Smooth muscle cell (in vitro differentiated cells): ENCODE data around the gene FAM3A. TPM values are rescaled to one million over a fixed set of nuclear protein-coding genes. Genes with fewer than 3 reads are reported as not detected.
"Not testable (repeated sequence)": the region's sequence is repeated elsewhere in the genome, so short reads cannot be mapped to it uniquely, and the experiment has no call there.

Experiments used
- DNase-seq: peaks from one replicate; lab custom pipeline; 2025; ENCODE audit not compliant: unreplicated experiment; lab: John Stamatoyannopoulos, UW
- H2AFZ ChIP-seq: fragments of 200-600 bp; sonication (generic); 2 replicates; pipeline ENCODE4 v1.6.0; 2016; ENCODE audit warnings: antibody characterized with exemption, low read depth, mild to moderate bottlenecking
- H3F3A ChIP-seq: fragments of 200-600 bp; sonication (generic); 2 replicates; pipeline ENCODE4 v1.6.0; 2017; ENCODE audit warnings: antibody characterized with exemption, low read depth
- H3K27ac ChIP-seq: fragments of 200-600 bp; sonication (generic); 2 replicates; pipeline ENCODE4 v1.5.1; 2016; ENCODE audit warnings: low read depth, mild to moderate bottlenecking
- H3K27me3 ChIP-seq: fragments of 200-600 bp; sonication (generic); 2 replicates; pipeline ENCODE4 v1.6.1; 2016; ENCODE audit warnings: low read depth, mild to moderate bottlenecking
- H3K36me3 ChIP-seq: fragments of 200-600 bp; sonication (generic); 2 replicates; pipeline ENCODE4 v1.5.1; 2016; ENCODE audit warnings: low read depth
- H3K4me1 ChIP-seq: fragments of 200-600 bp; sonication (generic); 2 replicates; pipeline ENCODE4 v1.5.1; 2016; ENCODE audit warnings: low read depth
- H3K4me2 ChIP-seq: fragments of 200-600 bp; sonication (generic); 2 replicates; pipeline ENCODE4 v1.6.0; 2016; ENCODE audit warnings: mild to moderate bottlenecking
- H3K4me3 ChIP-seq: fragments of 200-600 bp; sonication (generic); 2 replicates; pipeline ENCODE4 v1.5.1; 2016; ENCODE audit warnings: mild to moderate bottlenecking
- H3K79me2 ChIP-seq: fragments of 200-600 bp; sonication (generic); 2 replicates; pipeline ENCODE4 v1.6.0; 2016; ENCODE audit warnings: low read depth, mild to moderate bottlenecking
- H3K9ac ChIP-seq: fragments of 200-600 bp; sonication (generic); 2 replicates; pipeline ENCODE4 v1.6.0; 2016; ENCODE audit warnings: low read depth
- H3K9me3 ChIP-seq: fragments of 200-600 bp; sonication (generic); replicated peaks from 2 replicates; pipeline ENCODE4 v1.5.1; 2016; ENCODE audit warnings: low read depth
- H4K20me1 ChIP-seq: fragments of 200-600 bp; sonication (generic); 2 replicates; pipeline ENCODE4 v1.6.0; 2016; ENCODE audit warnings: low read depth
- WGBS: methylation state at CpG from one replicate; pipeline ENCODE4 v1.1.7; 2016; ENCODE audit warnings: low lambda C conversion rate; 5-methylcytosine and 5-hydroxymethylcytosine counted together
- polyA plus RNA-seq: library from polyadenylated mRNA; unstranded; fragments of >200 nt; fragmentation: Nextera tagmentation; extraction: Ambion mirVana; gene quantifications from 2 replicates; pipeline ENCODE4 v1.2.1, GENCODE V29; 2016
- total RNA-seq: library from RNA; depleted of rRNA; stranded (reverse); fragments of >200 nt; gene quantifications from 2 replicates; pipeline ENCODE4 v1.2.3, GENCODE V29; 2014
- TF ChIP-seq, protein P1 (sequence below): fragments of 200-600 bp; sonication (generic); IDR thresholded peaks from 2 replicates; pipeline ENCODE4 v1.5.1; 2017; ENCODE audit warnings: borderline replicate concordance, mild to moderate bottlenecking, antibody characterized with exemption; ENCODE audit not compliant: insufficient read depth, poor library complexity, severe bottlenecking

Gene FAM3A, protein sequence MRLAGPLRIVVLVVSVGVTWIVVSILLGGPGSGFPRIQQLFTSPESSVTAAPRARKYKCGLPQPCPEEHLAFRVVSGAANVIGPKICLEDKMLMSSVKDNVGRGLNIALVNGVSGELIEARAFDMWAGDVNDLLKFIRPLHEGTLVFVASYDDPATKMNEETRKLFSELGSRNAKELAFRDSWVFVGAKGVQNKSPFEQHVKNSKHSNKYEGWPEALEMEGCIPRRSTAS
- 13.6 and 16.0 TPM in 2 replicates for total RNA-seq
- 49.1 and 53.7 TPM in 2 replicates for polyA plus RNA-seq

DNA sequence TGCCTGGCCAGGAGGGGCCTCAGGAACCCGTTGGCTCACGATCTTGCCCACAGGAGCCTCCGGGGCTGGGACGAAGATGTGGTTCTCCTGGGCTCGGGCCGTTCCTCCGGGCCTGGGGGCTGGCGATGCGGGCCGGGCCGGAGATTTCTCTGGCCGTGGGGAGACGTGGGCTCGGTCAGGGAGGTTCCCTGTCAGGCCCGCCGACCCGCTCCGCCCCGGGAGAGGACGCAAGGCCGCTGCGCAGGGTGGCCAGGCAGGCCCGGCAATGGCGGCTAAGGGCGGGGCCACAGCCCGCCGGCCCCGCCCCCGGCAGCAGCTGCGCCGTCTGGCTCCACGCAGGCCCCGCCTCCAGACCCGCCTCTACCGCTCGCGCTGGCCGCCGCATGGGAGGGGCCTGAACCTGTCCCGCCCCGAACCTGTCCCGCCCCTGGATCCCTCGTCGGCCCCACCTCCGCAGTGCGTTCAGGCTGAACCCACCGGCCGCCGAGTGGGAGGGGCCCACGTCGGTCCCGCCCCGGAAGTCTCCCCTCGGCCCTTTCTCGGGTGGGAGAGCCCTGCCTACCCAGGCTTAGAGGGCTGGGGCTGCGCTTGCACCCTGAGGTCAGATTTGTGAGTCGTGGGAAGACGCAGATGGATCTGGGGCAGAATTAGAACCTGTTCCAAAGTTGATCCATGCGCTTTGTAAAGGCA lies at the start of gene FAM3A:
FAM3A (minus strand) TSS at position 267 of the 690 bp plus-strand sequence. CDS start 460 bp downstream, outside the sequence.
- Histone ChIP-seq H2AFZ (no peak within 1 kb of the TSS), H3K79me2 (peaks cover 7% of the 10 kb centered on the region), H4K20me1 (no peaks in the 10 kb centered on the region), H3K27ac (peak within 1 kb of the TSS; percentile 83), H3K4me3 (peak within 1 kb of the TSS; percentile 67), H3K27me3 (no peaks in the 10 kb centered on the region), H3K9me3 (no peaks in the 10 kb centered on the region), H3K36me3 (no peaks in the 10 kb centered on the region), H3K4me2 (peak within 1 kb of the TSS; percentile 91), H3K4me1 (peaks cover 4% of the 10 kb centered on the region), H3K9ac (peak within 1 kb of the TSS; percentile 74), H3F3A (no peaks in the 10 kb centered on the region)
- 47% methylated on average over 23 of the region's 59 CpGs for WGBS
- peak; percentile 66 for DNase-seq
- TF ChIP-seq, protein P1, sequence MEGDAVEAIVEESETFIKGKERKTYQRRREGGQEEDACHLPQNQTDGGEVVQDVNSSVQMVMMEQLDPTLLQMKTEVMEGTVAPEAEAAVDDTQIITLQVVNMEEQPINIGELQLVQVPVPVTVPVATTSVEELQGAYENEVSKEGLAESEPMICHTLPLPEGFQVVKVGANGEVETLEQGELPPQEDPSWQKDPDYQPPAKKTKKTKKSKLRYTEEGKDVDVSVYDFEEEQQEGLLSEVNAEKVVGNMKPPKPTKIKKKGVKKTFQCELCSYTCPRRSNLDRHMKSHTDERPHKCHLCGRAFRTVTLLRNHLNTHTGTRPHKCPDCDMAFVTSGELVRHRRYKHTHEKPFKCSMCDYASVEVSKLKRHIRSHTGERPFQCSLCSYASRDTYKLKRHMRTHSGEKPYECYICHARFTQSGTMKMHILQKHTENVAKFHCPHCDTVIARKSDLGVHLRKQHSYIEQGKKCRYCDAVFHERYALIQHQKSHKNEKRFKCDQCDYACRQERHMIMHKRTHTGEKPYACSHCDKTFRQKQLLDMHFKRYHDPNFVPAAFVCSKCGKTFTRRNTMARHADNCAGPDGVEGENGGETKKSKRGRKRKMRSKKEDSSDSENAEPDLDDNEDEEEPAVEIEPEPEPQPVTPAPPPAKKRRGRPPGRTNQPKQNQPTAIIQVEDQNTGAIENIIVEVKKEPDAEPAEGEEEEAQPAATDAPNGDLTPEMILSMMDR, result no peak

DNA sequence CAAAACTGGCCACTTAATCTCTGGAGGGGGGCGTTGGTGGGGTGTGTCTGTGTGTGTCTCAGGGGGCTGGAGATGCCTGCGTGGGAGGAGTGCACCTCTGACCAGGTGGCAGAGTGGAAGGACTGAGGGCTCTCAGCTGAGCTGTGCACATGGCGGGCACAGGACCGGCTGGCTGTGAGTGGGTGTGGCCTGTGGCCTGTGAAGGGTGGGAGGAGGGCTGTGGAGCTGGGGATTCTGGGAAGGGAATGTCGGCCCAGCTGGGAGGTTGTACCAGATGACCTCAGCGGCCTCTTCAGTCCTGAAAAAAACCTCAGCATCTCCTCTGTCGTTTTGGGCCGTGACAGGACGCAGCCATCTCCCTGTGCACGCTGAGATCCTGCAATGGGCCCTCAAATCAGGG lies 46.3 kb upstream of the FAM3A start:
- not testable (repeated sequence) for H3K4me2 ChIP-seq, DNase-seq
- no CpG with 5 or more reads among the region's 10 CpGs for WGBS

DNA sequence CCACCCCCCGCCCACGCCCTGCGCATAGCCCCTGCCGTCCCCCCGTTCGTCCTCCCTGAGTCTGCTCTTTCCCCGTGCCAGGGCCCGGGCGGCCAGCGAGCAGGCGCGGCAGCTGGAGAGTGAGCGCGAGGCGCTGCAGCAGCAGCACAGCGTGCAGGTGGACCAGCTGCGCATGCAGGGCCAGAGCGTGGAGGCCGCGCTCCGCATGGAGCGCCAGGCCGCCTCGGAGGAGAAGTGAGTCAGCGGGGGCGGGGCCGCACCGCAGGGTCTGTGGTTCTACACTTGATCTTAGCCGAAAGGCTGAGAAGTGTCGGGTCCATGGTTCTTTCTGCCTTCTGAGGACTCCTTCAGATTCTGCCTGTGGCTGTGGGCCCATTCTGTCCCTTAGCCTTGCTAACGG lies 44.3 kb upstream of the FAM3A start:
- H3K27ac ChIP-seq, H3K36me3 ChIP-seq, H3K27me3 ChIP-seq, H3K4me3 ChIP-seq, H3K9me3 ChIP-seq, H3F3A ChIP-seq, H3K9ac ChIP-seq, H3K4me1 ChIP-seq, H3K79me2 ChIP-seq, H4K20me1 ChIP-seq, H3K4me2 ChIP-seq, DNase-seq, H2AFZ ChIP-seq: not testable (repeated sequence)
- 88% methylated on average over 6 of the region's 31 CpGs for WGBS

More for the DNA sequence above, 46.3 kb upstream of the FAM3A start:
- not testable (repeated sequence) for H3K4me3 ChIP-seq, H2AFZ ChIP-seq, H3F3A ChIP-seq, H3K27ac ChIP-seq, H3K79me2 ChIP-seq, H3K27me3 ChIP-seq, H4K20me1 ChIP-seq, H3K9ac ChIP-seq, H3K4me1 ChIP-seq, H3K9me3 ChIP-seq, H3K36me3 ChIP-seq

DNA sequence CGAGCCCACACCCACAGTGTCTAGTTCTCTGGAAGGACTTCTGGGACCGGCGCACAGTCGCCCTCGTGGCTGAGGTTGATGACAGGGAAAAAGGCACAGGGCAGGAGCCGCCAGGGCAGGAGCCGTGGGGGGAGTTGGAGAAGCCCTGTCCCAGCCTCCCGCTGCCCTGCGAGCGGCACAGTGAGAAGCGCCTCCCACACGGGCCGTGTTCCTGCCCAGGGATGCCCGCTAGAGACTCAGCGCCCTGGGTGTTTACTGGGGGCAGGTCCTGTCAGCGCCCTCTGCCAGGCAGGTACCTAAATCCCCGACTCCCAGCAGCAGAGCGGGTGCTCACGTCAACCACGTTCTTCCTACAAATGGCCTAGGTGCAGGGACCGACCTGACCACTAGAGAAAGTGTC lies 42.9 kb upstream of the FAM3A start:
- H4K20me1 ChIP-seq, H3K27ac ChIP-seq, H3K79me2 ChIP-seq, H3K4me1 ChIP-seq, H3K9ac ChIP-seq, H3F3A ChIP-seq, H3K4me2 ChIP-seq, H3K27me3 ChIP-seq, H3K4me3 ChIP-seq, H2AFZ ChIP-seq, H3K36me3 ChIP-seq, DNase-seq, H3K9me3 ChIP-seq: not testable (repeated sequence)
- 88% methylated on average over 11 of the region's 21 CpGs for WGBS

DNA sequence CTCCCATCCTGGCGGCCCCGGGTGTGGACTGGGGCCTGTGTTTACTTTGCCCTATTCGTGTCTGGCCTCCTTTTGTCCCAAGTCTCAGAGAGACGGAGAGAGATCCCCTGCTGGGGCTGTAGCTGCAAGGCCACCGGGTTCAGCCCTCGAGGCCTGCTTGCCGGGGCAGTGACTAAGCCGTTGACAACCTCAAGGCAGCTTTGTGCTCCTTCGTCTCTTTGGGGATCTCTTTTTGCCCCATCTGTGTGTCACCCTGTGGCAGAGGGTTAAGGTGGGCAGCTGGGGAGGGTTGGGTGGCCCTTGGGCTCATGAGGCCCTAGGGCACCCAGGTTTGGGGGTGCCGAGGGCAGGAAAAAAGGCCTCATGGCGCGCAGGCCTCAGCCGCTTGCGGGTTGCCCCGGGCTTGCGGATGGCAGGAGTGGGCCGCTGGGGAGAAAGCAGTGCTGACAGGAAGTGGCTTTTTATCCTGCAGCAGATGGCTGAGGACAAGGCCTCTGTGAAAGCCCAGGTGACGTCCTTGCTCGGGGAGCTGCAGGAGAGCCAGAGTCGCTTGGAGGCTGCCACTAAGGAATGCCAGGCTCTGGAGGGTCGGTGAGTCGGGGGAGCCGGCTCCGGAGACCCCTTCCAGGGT lies 42.1 kb upstream of the FAM3A start:
- WGBS, result 85% methylated on average over 5 of the region's 24 CpGs

DNA sequence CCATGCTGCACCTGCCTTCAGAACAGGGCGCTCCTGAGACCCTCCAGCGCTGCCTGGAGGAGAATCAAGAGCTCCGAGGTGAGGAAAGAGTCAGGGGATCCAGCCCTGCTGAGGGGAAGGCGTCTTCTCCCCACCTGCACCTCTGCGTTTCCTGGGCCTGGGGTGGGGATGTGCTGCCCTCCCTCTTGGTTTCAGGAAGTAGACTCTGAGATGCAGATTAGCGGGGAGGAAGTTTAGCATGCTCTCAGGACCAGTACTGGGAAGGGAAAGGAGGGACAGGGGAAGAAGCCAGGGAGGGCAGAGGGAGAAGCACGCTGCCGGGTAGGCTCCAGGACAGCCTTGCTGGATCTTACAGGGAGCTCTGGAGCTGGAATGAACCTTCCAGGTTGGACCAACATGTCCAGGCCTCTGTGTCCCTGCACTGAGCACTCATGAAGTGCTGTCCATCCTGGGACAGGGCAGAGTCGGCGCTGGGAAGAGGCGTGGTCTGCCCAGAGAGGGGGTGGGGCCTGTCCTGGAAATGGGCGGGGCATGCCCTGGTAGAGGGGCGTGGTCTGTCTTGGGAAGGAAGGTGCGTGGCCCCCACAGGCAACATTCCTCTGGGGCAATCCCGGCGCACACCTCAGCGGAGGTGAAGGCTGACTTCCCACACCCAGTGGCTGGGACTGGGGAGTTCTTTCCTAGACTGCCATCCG lies 36.2 kb upstream of the FAM3A start:
- not testable (repeated sequence) for H3K36me3 ChIP-seq, H3K4me2 ChIP-seq, H3F3A ChIP-seq, H4K20me1 ChIP-seq, DNase-seq, H3K27me3 ChIP-seq, H3K9ac ChIP-seq, H2AFZ ChIP-seq, H3K9me3 ChIP-seq, H3K4me1 ChIP-seq, H3K4me3 ChIP-seq, H3K27ac ChIP-seq
- 83% methylated on average over 9 of the region's 18 CpGs for WGBS
- peaks cover 26% of the 10 kb centered on the region for H3K79me2 ChIP-seq

More for the DNA sequence above, 42.1 kb upstream of the FAM3A start:
- not testable (repeated sequence) for H3K9me3 ChIP-seq, H3K4me1 ChIP-seq, H3F3A ChIP-seq, H3K9ac ChIP-seq, H3K27me3 ChIP-seq, H3K4me2 ChIP-seq, H3K36me3 ChIP-seq, H3K79me2 ChIP-seq, H3K27ac ChIP-seq, H4K20me1 ChIP-seq, DNase-seq, H3K4me3 ChIP-seq, H2AFZ ChIP-seq
